Upper lobe of left lung (tissue), 4 donors: ENCODE results near the gene METTL13.

Experiments
- CTCF ChIP-seq, 6 experiments: fragments of 450-650 bp in 4 of 6; fragments of 200-600 bp in 2 of 6; sonication (generic) in 2 of 6; IDR thresholded peaks; one replicate each; pipeline ENCODE4 v1.5.1; 2016 to 2019; ENCODE audit warnings: antibody characterized with exemption in 6 of 6
- POLR2A ChIP-seq, 4 donors: fragments of 450-650 bp; IDR thresholded peaks; one replicate each; pipeline ENCODE4 v1.5.1; 2016 to 2017; ENCODE audit warnings: antibody characterized with exemption in 4 of 4, mild to moderate bottlenecking in 2 of 4

DNA sequence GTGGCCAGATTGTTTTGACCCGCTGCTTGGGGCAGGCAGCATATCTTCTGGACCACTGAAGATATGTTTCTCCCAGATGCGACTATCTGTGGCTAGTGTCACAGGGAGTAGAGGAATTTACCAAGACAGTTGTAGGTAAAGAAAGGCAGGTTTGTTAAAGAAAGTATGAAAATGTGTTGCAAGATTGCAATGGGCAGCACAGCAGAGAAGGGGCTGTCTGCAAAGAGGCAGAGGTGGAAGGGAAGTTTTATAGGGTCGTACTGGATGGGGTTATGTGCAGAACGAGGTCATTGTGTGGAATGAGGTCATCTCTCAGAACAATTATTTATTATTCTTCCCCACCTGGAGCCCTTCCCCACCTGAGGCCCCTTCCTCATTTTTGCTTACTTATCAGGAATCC, 24.6 kb upstream of the METTL13 start:
- TF ChIP-seq CTCF (IDR thresholded peaks at IDR 0.05) (no peak), POLR2A (IDR thresholded peaks at IDR 0.05) (no peak)
